HG03439 (cell line): ENCODE measurements around the gene CLDN4.
"Not testable (repeated sequence)": the region's sequence is repeated elsewhere in the genome, so short reads cannot be mapped to it uniquely, and the experiment has no call there.

Experiments used
- ATAC-seq: cut with Tn5 transposase; IDR thresholded peaks from one replicate; pipeline ENCODE4 v1.9.1; 2021; ENCODE audit warnings: mild to moderate bottlenecking, moderate library complexity; ENCODE audit not compliant: unreplicated experiment

CLDN4 gene

GRCh38 chr7:73823257-73823656 is 7.5 kb upstream of the CLDN4 start:
- ATAC-seq = no peak

GRCh38 chr7:73823873-73824592 is 6.8 kb upstream of the CLDN4 start:
- ATAC-seq = no peak

GRCh38 chr7:73824986-73825385 is 5.8 kb upstream of the CLDN4 start:
- ATAC-seq = no peak

- no peak for ATAC-seq
Observed at GRCh38 chr7:73827567-73828106, 3.2 kb upstream of the CLDN4 start.

- no peak for ATAC-seq
Observed at GRCh38 chr7:73828107-73828803, 2.5 kb upstream of the CLDN4 start.

GRCh38 chr7:73828972-73829371 is 1.8 kb upstream of the CLDN4 start:
- no peak for ATAC-seq

GRCh38 chr7:73829505-73829904 is 1.3 kb upstream of the CLDN4 start:
- no peak for ATAC-seq

DNA sequence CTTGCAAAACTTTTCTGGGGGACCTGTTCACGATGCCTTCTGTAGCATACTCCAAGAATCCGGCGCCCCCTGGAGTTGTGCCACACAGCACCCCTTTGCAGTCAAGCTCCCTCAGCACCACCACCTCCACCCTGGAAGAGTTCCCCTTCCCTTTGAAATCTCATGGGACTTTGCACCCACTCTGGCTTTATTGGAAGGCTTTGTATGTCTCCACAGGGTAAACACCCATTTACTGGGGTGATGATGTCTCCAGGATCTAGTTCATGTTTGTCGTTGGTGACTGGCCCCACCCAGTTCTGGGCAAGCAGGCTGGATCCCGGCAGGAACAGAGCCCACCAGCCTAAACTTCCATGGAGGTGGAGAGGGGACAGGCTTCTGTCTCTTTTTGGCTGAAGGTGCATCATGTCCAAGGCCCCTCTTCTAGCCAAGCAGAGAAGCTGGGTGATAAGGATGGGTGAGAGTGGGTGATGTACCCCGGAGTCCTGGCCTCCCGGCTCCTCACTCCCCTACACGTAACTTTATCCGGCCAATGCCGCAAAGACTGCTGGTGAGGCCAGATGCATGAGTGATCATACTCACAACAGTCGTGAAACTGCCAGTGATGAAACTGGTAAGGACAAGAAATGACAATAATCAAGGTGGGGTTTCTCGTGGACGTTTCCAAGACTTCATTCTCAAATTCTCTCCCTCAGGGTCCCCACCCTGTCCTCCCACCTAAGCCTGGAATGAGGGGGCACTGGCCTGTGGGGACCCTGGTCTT is 695 bp upstream of the CLDN4 start:
- ATAC-seq = no peak

DNA sequence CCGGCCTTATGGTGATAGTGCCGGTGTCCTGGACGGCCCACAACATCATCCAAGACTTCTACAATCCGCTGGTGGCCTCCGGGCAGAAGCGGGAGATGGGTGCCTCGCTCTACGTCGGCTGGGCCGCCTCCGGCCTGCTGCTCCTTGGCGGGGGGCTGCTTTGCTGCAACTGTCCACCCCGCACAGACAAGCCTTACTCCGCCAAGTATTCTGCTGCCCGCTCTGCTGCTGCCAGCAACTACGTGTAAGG is 713 bp downstream of the CLDN4 start:
- no peak for ATAC-seq

DNA sequence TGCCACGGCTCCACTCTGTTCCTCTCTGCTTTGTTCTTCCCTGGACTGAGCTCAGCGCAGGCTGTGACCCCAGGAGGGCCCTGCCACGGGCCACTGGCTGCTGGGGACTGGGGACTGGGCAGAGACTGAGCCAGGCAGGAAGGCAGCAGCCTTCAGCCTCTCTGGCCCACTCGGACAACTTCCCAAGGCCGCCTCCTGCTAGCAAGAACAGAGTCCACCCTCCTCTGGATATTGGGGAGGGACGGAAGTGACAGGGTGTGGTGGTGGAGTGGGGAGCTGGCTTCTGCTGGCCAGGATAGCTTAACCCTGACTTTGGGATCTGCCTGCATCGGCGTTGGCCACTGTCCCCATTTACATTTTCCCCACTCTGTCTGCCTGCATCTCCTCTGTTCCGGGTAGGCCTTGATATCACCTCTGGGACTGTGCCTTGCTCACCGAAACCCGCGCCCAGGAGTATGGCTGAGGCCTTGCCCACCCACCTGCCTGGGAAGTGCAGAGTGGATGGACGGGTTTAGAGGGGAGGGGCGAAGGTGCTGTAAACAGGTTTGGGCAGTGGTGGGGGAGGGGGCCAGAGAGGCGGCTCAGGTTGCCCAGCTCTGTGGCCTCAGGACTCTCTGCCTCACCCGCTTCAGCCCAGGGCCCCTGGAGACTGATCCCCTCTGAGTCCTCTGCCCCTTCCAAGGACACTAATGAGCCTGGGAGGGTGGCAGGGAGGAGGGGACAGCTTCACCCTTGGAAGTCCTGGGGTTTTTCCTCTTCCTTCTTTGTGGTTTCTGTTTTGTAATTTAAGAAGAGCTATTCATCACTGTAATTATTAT is 1.2 kb downstream of the CLDN4 start:
- no peak for ATAC-seq

GRCh38 chr7:73832806-73833205 is 2.0 kb downstream of the CLDN4 start:
- ATAC-seq = no peak

- no peak for ATAC-seq
Observed at GRCh38 chr7:73833251-73833919, 2.6 kb downstream of the CLDN4 start.

DNA sequence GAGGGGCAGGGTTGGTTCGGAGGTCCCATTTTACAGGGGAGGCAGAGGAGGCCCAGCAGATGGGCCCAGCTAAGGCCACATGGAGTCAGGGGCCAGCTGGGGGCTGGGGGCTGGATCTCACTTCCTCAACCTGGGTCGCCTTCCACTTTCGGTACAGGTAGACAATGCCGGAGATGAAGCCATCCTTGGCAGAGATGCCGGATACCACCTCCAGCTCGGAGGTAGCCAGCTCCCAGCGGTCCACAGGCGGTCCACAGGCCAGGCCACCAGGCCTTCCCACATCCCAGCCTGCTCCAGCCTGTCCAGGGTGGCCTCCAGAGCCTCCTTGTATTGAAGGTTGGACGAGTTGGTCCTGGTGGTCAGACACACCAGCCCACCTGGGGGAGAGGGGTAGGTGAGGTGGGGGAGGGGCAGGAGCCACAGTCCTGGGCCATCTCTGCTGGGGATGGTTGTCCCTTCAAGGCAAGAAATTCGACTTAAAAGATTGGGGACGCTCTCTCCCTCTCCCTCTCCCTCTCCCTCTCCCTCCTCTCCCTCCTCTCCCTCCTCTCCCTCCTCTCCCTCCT is 3.9 kb downstream of the CLDN4 start:
- no peak for ATAC-seq

GRCh38 chr7:73837167-73837566 is 6.4 kb downstream of the CLDN4 start:
- ATAC-seq = not testable (repeated sequence)

GRCh38 chr7:73838642-73839041 is 7.8 kb downstream of the CLDN4 start:
- ATAC-seq = no peak

DNA sequence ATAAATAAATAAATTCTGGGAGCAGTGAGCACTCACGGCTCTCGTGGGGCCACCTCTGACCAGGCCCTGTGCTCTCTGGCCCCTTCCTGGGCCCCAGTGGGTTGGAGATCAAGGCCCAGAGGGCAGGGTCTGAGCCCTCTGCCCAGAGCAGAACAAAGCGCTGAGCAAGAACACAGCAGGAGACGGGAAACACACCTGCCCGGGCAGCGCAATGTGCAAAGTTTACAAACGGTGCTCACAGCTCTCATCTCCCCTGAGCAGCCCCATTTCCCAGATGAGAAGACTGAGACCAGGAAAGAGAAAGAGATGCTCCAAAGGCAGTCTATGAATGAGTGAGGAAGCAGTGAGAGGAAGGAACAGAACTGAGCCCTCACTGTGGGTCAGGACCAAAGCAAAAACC is 8.5 kb downstream of the CLDN4 start:
- no peak for ATAC-seq

DNA sequence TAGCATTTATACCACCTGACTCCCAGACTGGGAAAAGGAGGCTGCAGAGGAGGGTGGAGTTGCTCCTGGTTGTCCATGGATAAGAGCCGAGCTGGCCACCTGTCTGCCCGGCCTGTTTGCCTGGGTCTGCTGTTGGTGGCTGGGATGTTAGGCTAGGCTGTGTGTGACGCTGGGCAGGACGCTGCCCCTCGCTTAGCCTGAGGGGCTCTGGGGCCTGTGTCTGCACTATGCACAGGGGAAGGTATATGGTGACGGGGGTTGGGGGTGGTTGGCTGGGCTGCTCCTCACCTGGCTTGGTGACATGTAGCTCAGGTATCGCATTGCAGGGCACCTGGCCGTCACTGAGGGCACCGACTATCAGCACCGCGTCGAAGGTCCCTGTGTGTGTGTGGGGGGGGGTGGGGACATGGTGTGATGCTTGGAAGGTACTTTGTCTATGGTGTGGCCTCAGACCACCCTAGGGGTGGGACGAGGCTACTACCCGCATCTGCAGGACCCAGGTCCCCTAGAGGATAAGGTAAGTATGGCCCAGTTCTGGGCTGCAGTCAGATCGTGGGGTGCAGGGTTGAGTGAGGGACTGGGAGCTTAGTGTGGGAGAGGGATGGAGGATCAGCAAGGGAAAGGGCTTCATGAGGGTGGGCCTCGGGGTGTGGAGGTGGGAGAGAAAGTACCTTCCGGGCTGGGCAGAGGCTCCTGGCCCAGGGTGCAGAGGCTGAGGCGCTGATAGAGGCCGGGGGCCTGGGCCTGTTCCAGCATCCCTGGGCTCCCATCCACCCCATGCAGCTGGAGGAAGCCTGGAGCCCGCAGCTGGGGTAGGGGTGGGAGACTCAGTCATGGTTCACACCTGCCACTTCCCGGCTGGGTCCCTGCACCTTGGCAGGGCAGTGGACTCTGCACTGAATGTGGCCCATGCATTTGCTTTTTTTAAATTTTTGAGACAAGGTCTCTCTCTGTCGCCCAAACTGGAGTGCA is 9.2 kb downstream of the CLDN4 start:
- no peak for ATAC-seq

DNA sequence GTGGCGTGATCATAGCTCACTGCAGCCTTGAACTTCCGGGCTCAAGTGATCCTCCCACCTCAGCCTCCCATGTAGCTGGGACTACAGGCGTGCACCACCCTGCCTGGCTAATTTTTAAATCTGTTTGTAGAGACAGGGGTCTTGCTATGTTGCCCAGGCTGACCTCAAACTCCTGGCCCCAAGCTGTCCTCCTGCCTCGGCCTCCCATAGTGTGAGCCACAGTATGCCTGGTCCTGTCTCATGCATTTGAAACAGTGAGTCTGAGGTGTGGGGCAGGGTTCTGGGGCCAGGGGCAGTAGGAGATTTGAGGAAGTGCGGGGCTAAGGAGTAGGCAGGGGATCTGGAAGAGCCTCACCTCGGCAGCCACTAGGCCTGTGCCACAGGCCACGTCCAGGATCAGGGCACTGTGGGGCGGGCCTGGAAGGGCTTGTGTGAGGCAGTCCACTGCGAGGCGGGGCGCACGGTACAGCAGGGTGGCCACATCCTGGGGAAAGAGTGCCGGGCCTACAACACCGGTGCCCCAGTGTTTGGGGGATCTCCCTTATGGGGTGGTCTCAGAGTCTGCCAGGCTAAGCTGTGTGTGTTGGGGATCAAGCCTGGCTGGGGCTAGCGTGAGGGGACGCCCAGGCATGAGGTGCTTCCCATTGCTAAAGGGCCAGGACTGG is 10.1 kb downstream of the CLDN4 start:
- ATAC-seq = no peak

DNA sequence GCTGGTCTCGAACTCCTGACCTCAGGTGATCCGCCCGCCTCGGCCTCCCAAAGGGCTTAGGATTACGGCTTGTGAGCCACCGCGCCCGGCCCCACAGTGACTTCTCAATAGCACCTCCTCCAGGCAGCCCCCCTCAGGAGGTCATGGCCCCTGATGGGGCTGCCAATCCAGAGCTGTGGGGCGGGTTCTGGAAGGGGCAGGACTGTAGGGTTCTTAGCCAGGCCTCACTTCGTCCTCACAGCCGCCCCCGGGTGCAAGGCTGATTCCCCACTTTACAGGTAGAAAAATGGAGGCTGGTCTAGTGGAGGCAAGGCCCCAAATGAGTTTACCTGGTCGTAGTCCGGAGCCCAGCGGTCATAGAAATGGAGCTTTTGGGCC is 10.9 kb downstream of the CLDN4 start:
- ATAC-seq = no peak
